Pancreas (tissue), 10 donors: Measurements from ENCODE around the gene SMIM23. TPM values are rescaled to one million over a fixed set of nuclear protein-coding genes. Genes with fewer than 3 reads are reported as not detected.

Source experiments
- ATAC-seq, 4 donors: fragments of 200-7000 bp; cut with Tn5 transposase; one replicate each; pipeline versions ENCODE4 v1.8.0 to v1.9.1; 2020; ENCODE audit warnings: mild to moderate bottlenecking in 4 of 4, moderate library complexity in 4 of 4
- DNase-seq, 6 donors: peaks; one replicate each; pipeline ENCODE4 v3.0.0-alpha.2; 2020
- FAIRE-seq: peaks from 2 replicates; lab custom pipeline; 2012; peaks lifted over from hg19 to GRCh38; lab: Jason Lieb, UNC
- H3K27ac ChIP-seq, 4 donors: fragments of 200-600 bp; sonication (generic); 1 replicate in 3 of 4; 2 replicates in 1 of 4; pipeline versions ENCODE4 v1.5.0 to v1.8.0; 2020
- H3K27me3 ChIP-seq, 4 donors: fragments of 200-600 bp; one replicate each; pipeline ENCODE4 v1.8.0; 2021
- H3K36me3 ChIP-seq, 3 donors: fragments of 200-600 bp; sonication (generic) in 1 of 3; one replicate each; pipeline versions ENCODE4 v1.5.0 to v1.8.0; 2020 to 2021
- H3K4me1 ChIP-seq, 3 donors: fragments of 200-600 bp; one replicate each; pipeline ENCODE4 v1.8.0; 2021
- H3K4me3 ChIP-seq, 4 donors: fragments of 200-600 bp; sonication (generic) in 2 of 4; one replicate each; pipeline versions ENCODE4 v1.5.0 to v1.8.0; 2020 to 2021
- H3K9me3 ChIP-seq, 4 donors: fragments of 200-600 bp; one replicate each; pipeline ENCODE4 v1.8.0; 2021
- WGBS, 2 donors: extraction: QIAGEN DNeasy Blood & Tissue Kit; methylation state at CpG; one replicate each; pipeline ENCODE4 v1.1.7; 2013; 5-methylcytosine and 5-hydroxymethylcytosine counted together
- intact Hi-C, 3 donors: fragments of 100-400 bp; cut with DNase I; formaldehyde crosslinking; loops; one replicate each; pipeline versions ENCODE4 v1.11.1 to v1.14.2; 2022
- polyA plus RNA-seq, 2 donors: library from polyadenylated mRNA; stranded (reverse); fragments of 200-250 nt; gene quantifications; one replicate each; pipeline ENCODE4 v1.2.3, GENCODE V29; 2013
- total RNA-seq, 6 donors: library from RNA; stranded (reverse); fragmentation: NEBNext Ultra II Directional in 4 of 6; extraction: Animal tissue kit (Norgen Biotek cat#: 25700) in 4 of 6; gene quantifications; one replicate each; pipeline versions ENCODE4 v1.2.1 to v1.2.4, GENCODE V29; 2021 to 2023
- TF ChIP-seq, protein P1 (sequence below), 4 donors: fragments of 200-600 bp; sonication (generic) in 3 of 4; IDR thresholded peaks; one replicate each; pipeline versions ENCODE4 v1.5.0 to v1.8.0; 2021; ENCODE audit warnings: antibody characterized with exemption in 4 of 4
- donor health status: healthy with polysubstance abuse.
- donor health status: DM: no; HTN: no; CAD: no; lungs with moderate emphysema.
- donor health status: DM: no; HTN: no; CAD: no.
- donor health status: control.
- donor health status: control.
- donor health status: Bipolar disorder and iron deficiency.
- donor health status: DM: yes; HTN: yes; CAD: no.
- donor health status: DM: no; HTN: no; CAD: no.
- donor health status: DM: no; HTN: no; CAD: no.
- donor health status: DM: yes; HTN: yes; CAD: no.

SMIM23 gene
- total and polyA plus RNA-seq, 8 donors: not detected

DNA sequence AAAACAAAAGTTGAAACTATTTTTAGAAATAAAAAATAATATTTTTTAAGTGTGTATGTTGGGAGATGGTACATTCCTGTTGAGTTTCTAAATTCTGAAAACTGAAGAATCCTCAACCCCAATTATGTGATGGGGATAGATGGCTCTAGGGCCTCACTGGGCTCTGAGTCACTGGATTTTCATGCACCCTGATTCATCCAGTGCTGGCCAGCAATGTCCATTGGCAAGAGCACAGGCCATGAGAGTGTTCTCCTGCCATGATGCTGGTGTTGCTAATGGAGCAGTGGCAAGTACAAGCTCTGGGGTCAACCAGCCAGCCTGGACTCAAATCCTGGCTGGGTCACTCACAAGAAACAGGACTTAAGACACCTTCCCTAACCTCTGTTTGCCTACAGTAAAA is 23.3 kb downstream of the SMIM23 start:
- H3K36me3 ChIP-seq: no peaks in the 10 kb centered on the region
- DNase-seq (no peak), ATAC-seq (no peak), FAIRE-seq (no peak)
- no peak overlapping the region for H3K27ac ChIP-seq
- H3K9me3 ChIP-seq: no peaks in the 10 kb centered on the region
- intact Hi-C loops: no loop called here
- H3K27me3 ChIP-seq: no peaks in the 10 kb centered on the region
- no peaks in the 10 kb centered on the region for H3K4me1 ChIP-seq
- no peak overlapping the region for H3K4me3 ChIP-seq
- TF ChIP-seq, protein P1, sequence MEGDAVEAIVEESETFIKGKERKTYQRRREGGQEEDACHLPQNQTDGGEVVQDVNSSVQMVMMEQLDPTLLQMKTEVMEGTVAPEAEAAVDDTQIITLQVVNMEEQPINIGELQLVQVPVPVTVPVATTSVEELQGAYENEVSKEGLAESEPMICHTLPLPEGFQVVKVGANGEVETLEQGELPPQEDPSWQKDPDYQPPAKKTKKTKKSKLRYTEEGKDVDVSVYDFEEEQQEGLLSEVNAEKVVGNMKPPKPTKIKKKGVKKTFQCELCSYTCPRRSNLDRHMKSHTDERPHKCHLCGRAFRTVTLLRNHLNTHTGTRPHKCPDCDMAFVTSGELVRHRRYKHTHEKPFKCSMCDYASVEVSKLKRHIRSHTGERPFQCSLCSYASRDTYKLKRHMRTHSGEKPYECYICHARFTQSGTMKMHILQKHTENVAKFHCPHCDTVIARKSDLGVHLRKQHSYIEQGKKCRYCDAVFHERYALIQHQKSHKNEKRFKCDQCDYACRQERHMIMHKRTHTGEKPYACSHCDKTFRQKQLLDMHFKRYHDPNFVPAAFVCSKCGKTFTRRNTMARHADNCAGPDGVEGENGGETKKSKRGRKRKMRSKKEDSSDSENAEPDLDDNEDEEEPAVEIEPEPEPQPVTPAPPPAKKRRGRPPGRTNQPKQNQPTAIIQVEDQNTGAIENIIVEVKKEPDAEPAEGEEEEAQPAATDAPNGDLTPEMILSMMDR (IDR thresholded peaks at IDR 0.05): no peak

DNA sequence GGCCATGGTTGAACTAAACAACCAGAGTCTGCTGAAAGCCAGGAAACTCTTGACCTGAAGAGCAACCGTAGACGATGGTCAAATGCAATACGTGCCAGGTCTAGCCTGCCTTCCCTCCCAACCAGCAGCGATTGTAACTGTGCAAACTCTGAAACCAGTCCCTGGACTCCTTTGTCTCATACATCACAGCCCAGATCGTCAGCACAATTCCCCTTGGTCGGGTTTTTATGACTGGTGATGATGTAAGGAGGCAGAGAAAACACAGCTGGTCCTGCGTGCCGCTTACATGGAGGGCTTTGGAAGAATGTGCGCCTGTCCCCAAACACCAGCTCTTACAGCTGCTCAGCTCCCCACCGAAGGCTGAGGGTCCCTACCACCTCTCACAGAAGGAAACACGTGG is 24.6 kb downstream of the SMIM23 start:
- Histone ChIP-seq H3K4me1 (no peaks in the 10 kb centered on the region), H3K27ac (no peak overlapping the region), H3K9me3 (no peaks in the 10 kb centered on the region), H3K36me3 (no peaks in the 10 kb centered on the region), H3K27me3 (no peaks in the 10 kb centered on the region), H3K4me3 (no peak overlapping the region)
- TF ChIP-seq, protein P1 (IDR thresholded peaks at IDR 0.05): no peak
- 71 to 80% methylated on average over 11 of the region's 11 CpGs for WGBS, 2 donors
- no peak for ATAC-seq
- no peak for DNase-seq
- FAIRE-seq: no peak
- intact Hi-C loops: no loop called here

DNA sequence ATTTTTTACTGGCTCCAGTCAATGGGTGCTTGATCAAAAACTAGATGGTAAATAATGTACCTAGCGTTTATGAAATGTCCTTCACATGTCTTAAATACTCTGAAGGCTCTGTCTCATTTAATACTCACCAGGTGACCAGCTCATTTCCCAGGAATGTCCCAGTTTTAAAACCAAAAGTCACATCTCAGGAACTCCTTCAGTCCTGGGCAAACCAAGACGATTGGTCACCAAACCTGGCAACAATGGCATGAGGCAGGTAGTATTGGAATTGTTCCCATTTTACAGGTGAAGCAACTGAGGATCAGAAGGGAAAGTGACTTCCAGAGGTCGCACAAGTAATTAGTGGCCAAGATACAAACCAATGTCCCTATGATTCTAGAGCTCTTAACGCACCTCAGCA is 27.7 kb downstream of the SMIM23 start:
- DNase-seq: no peak
- Histone ChIP-seq H3K9me3 (no peaks in the 10 kb centered on the region), H3K27me3 (no peaks in the 10 kb centered on the region), H3K27ac (no peak overlapping the region), H3K36me3 (no peaks in the 10 kb centered on the region), H3K4me1 (no peaks in the 10 kb centered on the region), H3K4me3 (no peak overlapping the region)
- TF ChIP-seq, protein P1 (IDR thresholded peaks at IDR 0.05): no peak
- FAIRE-seq: no peak
- intact Hi-C loops: no loop called here
- WGBS, 2 donors: 74 to 83% methylated on average over 4 of the region's 4 CpGs
- ATAC-seq: no peak

DNA sequence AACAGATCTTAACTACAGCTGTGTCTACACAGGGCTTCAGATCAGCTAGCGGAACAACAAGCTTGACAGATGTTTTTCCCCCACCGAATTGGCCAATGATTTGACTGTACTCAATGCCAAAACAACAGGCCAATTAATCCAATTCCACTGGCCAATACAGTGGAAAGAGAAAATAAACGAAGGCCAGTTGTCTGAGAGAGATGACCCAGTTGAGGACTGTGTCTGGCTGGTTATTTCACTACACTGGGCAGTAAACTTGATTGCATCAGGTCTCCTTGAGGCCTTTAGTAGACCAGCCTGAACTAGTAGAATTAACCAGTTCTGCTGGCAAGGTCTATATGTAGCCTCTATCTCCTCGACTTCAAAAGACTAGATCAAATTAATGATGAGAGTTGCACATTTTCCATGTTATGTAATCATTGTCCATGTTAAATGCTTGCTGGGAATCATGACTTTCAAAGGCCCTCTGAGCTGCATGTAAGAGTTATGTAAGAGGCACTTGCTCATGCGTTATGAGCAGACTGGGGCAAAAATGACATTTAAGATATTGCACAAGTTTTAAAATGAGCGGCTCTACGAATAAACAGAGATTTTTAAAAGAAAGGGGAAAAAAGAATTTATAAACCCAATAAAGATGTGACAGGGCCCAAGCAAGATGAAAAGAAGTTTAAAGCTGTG is 28.3 kb downstream of the SMIM23 start:
- no peak overlapping the region for H3K4me3 ChIP-seq
- FAIRE-seq (no peak), ATAC-seq (no peak), DNase-seq (no peak)
- TF ChIP-seq, protein P1 (IDR thresholded peaks at IDR 0.05): no peak
- intact Hi-C loops: no loop called here
- H3K4me1 ChIP-seq: no peaks in the 10 kb centered on the region
- no peak overlapping the region for H3K27ac ChIP-seq
- no peaks in the 10 kb centered on the region for H3K27me3 ChIP-seq
- 72 to 81% methylated on average over 7 of the region's 7 CpGs for WGBS, 2 donors
- H3K36me3 ChIP-seq: no peaks in the 10 kb centered on the region
- H3K9me3 ChIP-seq: no peaks in the 10 kb centered on the region

DNA sequence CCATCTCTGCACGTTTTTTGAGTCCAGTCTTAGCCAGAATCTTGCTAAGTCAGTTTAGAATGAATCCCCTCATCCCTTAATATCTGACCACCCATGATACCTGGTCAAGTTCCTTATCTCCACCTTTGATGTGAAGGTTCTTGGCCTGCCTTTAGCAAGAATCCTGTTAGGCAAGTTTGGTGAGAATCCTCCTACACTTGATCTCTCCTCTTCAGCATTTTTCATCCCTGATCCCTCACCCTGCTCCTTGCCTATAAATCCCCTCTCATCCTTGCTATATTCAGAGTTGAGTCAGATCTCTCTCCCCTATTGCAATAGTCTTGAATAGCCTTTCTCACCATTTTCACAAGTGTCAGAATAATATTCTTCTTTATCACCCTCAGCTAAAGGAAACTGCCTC is 31.0 kb downstream of the SMIM23 start:
- WGBS, 2 donors: 19 to 36% methylated on average over 1 of the region's 1 CpG
- intact Hi-C loops: no loop called here
- ATAC-seq (no peak), DNase-seq (no peak), FAIRE-seq (no peak)
- Histone ChIP-seq H3K36me3 (no peaks in the 10 kb centered on the region), H3K27me3 (no peaks in the 10 kb centered on the region), H3K9me3 (no peaks in the 10 kb centered on the region), H3K27ac (no peak overlapping the region), H3K4me1 (no peaks in the 10 kb centered on the region), H3K4me3 (no peak overlapping the region)
- TF ChIP-seq, protein P1 (IDR thresholded peaks at IDR 0.05): no peak
